Fibroblast of pulmonary artery (primary cell): ENCODE measurements around the gene CLCN7.

Experiments used
- DNase-seq: peaks from one replicate; pipeline ENCODE4 v3.0.0-alpha.2; 2010; ENCODE audit warnings: low read depth
- H3K4me3 ChIP-seq: replicated peaks from 2 replicates; pipeline ENCODE4 v1.5.1; 2011; ENCODE audit warnings: low read depth, mild to moderate bottlenecking, control low read depth, low read length, moderate library complexity
- TF ChIP-seq, protein P1 (sequence below): IDR thresholded peaks from 2 replicates; pipeline ENCODE4 v1.5.1; 2011; ENCODE audit warnings: mild to moderate bottlenecking, control low read depth, low read length, inconsistent platforms; ENCODE audit errors: missing control alignments

Gene CLCN7

DNA sequence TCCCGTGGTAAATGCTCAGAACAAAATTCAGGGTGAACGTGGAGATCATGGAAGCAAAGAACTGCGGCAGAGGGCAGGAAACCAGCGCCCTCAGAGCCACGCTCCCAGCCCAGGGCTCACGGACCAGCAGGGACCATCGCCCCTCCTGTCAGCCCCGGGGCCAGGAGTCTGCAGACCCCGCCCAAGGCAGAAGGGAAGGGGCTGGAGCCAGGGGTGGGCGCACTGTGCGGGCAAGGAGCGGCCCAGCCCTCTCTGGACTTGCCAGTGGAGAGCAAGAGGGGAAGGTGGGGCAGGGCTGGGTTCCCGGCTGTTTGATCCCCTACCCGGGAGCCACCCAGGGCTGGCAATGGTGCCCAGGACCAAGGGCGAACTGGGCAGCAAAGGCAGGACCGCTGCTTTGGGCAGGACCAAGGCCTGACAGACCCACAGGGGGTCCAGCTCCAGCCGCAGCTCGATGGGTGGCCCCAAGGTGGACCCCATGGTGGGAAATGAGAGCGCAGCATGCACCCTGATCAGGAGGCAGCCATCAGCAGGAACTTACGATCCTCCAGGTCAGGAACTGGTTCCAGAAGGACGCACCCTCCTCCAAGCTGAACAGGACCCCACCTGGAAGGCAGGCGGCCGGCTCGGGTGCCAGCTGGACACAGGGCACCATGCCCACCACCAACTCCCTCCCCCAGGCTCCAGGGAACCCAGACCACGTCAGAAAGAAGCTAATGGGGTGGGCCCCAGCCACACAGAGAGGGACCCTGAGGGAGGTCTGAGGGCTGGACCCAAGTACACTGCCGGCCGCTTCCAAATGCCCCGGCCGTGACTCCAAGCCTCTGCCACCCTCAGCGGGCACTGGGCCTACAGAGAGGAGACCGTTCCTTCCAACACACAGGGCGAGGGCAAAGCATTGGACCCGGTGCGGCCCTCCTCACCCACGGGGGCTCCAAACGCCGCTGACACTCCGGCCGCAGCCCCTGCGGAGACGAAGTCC lies 19.3 kb downstream of the CLCN7 start:
- TF ChIP-seq, protein P1, sequence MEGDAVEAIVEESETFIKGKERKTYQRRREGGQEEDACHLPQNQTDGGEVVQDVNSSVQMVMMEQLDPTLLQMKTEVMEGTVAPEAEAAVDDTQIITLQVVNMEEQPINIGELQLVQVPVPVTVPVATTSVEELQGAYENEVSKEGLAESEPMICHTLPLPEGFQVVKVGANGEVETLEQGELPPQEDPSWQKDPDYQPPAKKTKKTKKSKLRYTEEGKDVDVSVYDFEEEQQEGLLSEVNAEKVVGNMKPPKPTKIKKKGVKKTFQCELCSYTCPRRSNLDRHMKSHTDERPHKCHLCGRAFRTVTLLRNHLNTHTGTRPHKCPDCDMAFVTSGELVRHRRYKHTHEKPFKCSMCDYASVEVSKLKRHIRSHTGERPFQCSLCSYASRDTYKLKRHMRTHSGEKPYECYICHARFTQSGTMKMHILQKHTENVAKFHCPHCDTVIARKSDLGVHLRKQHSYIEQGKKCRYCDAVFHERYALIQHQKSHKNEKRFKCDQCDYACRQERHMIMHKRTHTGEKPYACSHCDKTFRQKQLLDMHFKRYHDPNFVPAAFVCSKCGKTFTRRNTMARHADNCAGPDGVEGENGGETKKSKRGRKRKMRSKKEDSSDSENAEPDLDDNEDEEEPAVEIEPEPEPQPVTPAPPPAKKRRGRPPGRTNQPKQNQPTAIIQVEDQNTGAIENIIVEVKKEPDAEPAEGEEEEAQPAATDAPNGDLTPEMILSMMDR: no peak
- no peak overlapping the region for H3K4me3 ChIP-seq
- no peak for DNase-seq

- DNase-seq: no peak
- TF ChIP-seq, protein P1: no peak
- no peak overlapping the region for H3K4me3 ChIP-seq
Measured at GRCh38 chr16:1454561-1454960, 20.3 kb downstream of the CLCN7 start.

GRCh38 chr16:1453316-1453715 lies 21.5 kb downstream of the CLCN7 start:
- TF ChIP-seq, protein P1: no peak
- no peak overlapping the region for H3K4me3 ChIP-seq
- no peak for DNase-seq

DNA sequence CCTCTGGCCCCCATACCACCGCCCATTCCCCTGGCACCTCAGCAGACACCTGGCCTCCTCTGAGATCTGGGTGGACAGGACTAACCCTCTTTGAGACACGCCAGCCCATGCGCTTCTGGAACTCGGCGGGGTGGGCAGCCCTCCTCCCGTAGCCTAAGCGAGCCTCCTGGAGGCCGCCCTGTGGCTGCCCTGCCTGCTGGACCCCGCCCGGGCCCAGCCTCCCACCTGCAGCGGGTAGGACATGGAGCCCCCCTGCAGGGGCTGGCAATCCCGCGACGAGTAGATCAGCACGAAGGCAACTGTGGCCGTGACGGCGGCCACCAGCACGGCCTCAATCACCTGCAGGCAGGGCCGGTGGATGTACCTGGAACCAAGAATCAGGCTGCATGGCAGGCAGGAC lies 22.3 kb downstream of the CLCN7 start:
- TF ChIP-seq, protein P1: no peak
- no peak for DNase-seq
- H3K4me3 ChIP-seq: no peak overlapping the region

DNA sequence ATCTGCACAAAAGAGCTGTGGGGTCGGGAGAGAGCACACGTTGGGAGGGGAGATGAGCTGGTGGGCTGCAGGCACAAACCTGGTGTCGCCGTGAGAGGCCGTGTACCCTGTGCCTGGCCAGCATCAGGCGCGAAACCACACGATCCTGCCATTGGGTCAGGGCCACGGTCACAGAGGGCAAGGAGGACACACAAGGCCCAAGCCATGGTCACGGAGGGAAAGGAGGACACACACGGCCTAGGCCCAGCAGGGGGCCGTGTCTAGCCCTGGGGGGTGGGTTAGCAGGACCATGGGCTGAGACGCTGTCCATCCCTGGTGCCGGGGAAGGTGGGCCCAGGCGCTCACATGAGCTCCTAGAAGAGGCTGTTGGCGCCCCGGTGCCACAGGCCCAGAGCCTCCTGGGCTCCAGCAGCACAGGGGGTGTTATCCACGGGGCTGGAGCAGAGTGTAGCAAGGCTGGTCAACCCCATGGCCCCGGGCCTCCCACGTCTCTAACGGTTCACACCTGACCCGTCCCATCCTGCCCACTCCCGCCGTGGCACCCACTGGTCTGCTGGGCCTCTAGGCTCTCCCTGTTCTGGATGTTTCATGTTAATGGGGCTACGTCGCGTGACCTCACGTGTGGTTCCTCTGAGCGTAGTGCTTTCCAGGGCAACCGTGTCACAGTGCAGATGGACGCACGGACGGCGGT lies 23.0 kb downstream of the CLCN7 start:
- DNase-seq: no peak
- TF ChIP-seq, protein P1: no peak
- H3K4me3 ChIP-seq: no peak overlapping the region

DNA sequence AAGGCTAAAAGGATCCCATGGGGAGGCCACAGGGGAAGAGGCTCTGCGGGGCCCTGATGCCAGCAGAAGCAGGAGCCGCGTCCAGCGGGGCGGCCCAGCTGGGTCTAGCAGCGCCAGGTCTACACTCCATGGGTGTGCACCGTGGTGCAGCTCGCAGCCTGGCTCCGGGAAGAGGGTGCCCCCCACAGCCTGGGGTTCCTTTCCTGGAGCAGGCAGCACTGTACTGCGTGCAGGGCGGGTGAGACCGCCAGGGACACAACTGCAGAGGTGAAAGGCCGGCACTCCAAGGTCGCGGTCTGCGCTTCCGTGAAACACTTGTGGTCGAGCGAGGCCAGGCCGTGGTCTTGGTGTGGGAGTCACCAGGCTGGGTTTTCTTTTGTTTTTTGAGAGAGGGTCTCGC lies 24.0 kb downstream of the CLCN7 start:
- TF ChIP-seq, protein P1: no peak
- H3K4me3 ChIP-seq: no peak overlapping the region
- no peak for DNase-seq
